ENCODE measurements around the gene ARPC5.

DNA sequence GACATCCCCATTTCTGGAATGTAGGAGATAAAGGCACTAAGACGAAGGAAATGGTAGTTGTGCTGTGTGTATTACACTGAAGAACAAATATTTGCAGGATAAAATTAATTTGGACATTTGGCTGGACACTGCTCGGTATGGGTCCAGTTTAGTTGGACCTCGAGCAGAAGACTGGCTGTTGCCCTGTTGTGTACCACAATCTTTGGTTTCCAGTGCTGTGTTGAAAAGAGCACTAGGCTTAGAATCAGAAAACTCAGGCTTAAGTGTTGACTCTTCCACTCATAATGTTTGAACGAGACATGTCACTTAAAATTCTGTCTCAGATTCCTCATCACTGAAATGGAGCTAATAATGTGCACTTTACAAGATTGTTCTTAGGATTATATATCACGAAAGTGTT is 1.2 kb upstream of the ARPC5 start:
- TF ChIP-seq GATA3 (IDR thresholded peaks at IDR 0.05; ENCODE audit: low read depth, low read length) (no peak), GATA2 (IDR thresholded peaks at IDR 0.05; ENCODE audit: low read depth, low read length) (no peak)

Measured in SH-SY5Y (cell line).